Measurements from ENCODE around the gene IL27RA.
A peak's percentile ranks its signal among the peaks of the same experiment; 100 is the strongest.

- TF ChIP-seq EZH2phosphoT487 (IDR thresholded peaks at IDR 0.05; ENCODE audit: low read depth): no peak
- peak; percentile 20; the same call in 1 of the 2 replicates for TF ChIP-seq CTCF (IDR thresholded peaks at IDR 0.05; ENCODE audit: low read depth, low read length)
Measured at GRCh38 chr19:14073261-14073924, 41.8 kb downstream of the IL27RA start.

Data from OCI-LY3 (cell line).